Erythroblast (primary cell): ENCODE measurements around the gene GAK.

Experiments used
- GATA1 ChIP-seq: IDR thresholded peaks from 2 replicates; pipeline ENCODE4 v1.6.1; 2011; ENCODE audit warnings: low read depth, mild to moderate bottlenecking, control low read depth, low read length, moderate library complexity
- POLR2A ChIP-seq: IDR thresholded peaks from 2 replicates; pipeline ENCODE4 v1.6.1; 2011; ENCODE audit warnings: mild to moderate bottlenecking, low read length

GRCh38 chr4:961351-962230, 29.5 kb upstream of the GAK start:
- TF ChIP-seq POLR2A (no peak), GATA1 (no peak)
